Measurements from ENCODE around the gene SAMSN1.

Gene SAMSN1

DNA sequence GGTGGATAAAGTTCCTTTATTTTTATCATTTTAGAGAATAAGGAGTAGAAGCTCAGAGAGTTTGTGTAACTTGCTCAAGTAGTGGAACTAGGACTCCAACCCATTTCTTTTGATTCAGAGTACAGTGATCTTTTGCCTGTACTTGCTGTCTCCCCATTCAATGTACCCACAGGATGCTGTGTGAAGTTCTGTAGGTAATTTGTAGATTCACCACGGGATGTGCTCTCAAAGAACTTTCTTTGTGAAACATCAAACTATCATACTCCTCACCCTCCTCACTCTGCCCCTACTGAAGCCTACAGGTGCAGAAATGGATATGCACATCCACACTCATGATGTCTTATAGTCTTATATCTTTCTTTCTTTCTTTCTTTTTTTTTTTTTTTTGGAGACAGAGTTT is 97.3 kb downstream of the SAMSN1 start:
- DNase-seq: no peak

DNA sequence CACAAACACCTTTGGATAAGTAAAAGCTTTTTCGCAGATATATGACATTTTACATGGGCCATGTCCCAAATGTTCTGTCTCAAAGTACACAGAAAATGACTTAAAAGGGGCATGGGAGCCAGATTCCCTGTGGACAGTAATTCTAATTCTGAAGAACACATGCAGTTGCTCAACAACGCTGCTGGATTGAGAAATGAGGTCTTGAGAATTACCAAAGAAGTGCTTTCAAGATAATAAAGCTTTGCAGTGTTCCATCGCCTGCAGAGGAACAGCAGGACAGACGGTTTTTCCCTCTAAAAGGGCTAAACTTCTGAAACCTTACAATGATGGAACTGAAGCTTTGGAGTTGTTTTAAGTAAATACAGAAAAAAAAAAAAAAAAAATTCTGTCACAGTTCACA is 107.9 kb downstream of the SAMSN1 start:
- DNase-seq: no peak

DNA sequence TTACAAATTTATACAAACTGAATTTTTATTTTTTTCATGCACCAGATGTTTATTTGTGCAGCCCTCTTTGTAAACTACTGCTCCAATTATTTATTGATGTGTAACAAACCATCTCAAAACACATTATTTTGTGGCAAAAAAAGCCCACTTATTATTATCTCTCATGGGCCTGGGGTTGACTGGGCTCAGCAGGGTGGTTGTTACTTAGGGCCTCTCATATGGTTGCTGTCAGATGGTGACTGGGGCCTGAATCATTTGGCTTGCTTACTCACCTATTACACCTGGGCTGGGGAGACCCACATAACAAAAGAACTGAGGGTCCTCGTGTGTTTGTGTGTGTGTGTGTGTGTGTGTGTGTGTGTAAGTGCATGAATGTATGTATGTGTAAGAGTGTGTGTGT is 110.7 kb downstream of the SAMSN1 start:
- no peak for DNase-seq
